IPS-18c (cell line): Measurements from ENCODE around the gene MS4A5.
"Not testable (repeated sequence)": the region's sequence is repeated elsewhere in the genome, so short reads cannot be mapped to it uniquely, and the experiment has no call there.

Experiments used
- H3K4me3 ChIP-seq: 2 replicates; pipeline ENCODE4 v1.7.0; 2013; ENCODE audit warnings: low read depth, mild to moderate bottlenecking, low read length, moderate library complexity; ENCODE audit not compliant: insufficient read depth
- H3K9me3 ChIP-seq: one replicate; pipeline ENCODE4 v1.6.1; 2013; ENCODE audit warnings: mild to moderate bottlenecking, low read length, moderate library complexity; ENCODE audit not compliant: control insufficient read depth, insufficient read depth

MS4A5 gene

GRCh38 chr11:60429272-60429671, at the start of gene MS4A5:
TSS of gene MS4A5 (plus strand) at chr11:60429572. CDS start at chr11:60429675, 103 bp downstream.
- no peak within 1 kb of the TSS for H3K4me3 ChIP-seq
- H3K9me3 ChIP-seq = no peaks in the 10 kb centered on the region

- no peak overlapping the region for H3K4me3 ChIP-seq
- H3K9me3 ChIP-seq = no peaks in the 10 kb centered on the region
Measured at GRCh38 chr11:60389279-60389910, 40.0 kb upstream of the MS4A5 start.

GRCh38 chr11:60390419-60390818, 39.0 kb upstream of the MS4A5 start:
- H3K4me3 ChIP-seq = no peak overlapping the region
- no peaks in the 10 kb centered on the region for H3K9me3 ChIP-seq

GRCh38 chr11:60392361-60392760, 37.0 kb upstream of the MS4A5 start:
- no peak overlapping the region for H3K4me3 ChIP-seq
- H3K9me3 ChIP-seq = no peaks in the 10 kb centered on the region

GRCh38 chr11:60393016-60393415, 36.4 kb upstream of the MS4A5 start:
- H3K4me3 ChIP-seq = no peak overlapping the region
- H3K9me3 ChIP-seq = no peaks in the 10 kb centered on the region

GRCh38 chr11:60394666-60395380, 34.5 kb upstream of the MS4A5 start:
- Histone ChIP-seq H3K9me3 (no peaks in the 10 kb centered on the region), H3K4me3 (no peak overlapping the region)

GRCh38 chr11:60396382-60396781, 33.0 kb upstream of the MS4A5 start, which contains the start of gene MS4A14:
TSS of gene MS4A14 (plus strand) at chr11:60396459. CDS start at chr11:60396579, 120 bp downstream.
- Histone ChIP-seq H3K9me3 (peaks cover 2% of the 10 kb centered on the region), H3K4me3 (no peak within 1 kb of the TSS)

- no peak overlapping the region for H3K4me3 ChIP-seq
- H3K9me3 ChIP-seq = peaks cover 2% of the 10 kb centered on the region
Measured at GRCh38 chr11:60396799-60397198, 32.6 kb upstream of the MS4A5 start.

GRCh38 chr11:60420015-60420414, 9.4 kb upstream of the MS4A5 start:
- no peak overlapping the region for H3K4me3 ChIP-seq
- H3K9me3 ChIP-seq = no peaks in the 10 kb centered on the region

- Histone ChIP-seq H3K9me3 (no peaks in the 10 kb centered on the region), H3K4me3 (no peak overlapping the region)
Measured at GRCh38 chr11:60422609-60423008, 6.8 kb upstream of the MS4A5 start.

GRCh38 chr11:60428517-60428916, 855 bp upstream of the MS4A5 start:
- Histone ChIP-seq H3K9me3 (no peaks in the 10 kb centered on the region), H3K4me3 (no peak overlapping the region)

GRCh38 chr11:60431251-60431650, 1.9 kb downstream of the MS4A5 start:
- no peak overlapping the region for H3K4me3 ChIP-seq
- H3K9me3 ChIP-seq = no peaks in the 10 kb centered on the region

- no peaks in the 10 kb centered on the region for H3K9me3 ChIP-seq
- no peak overlapping the region for H3K4me3 ChIP-seq
Measured at GRCh38 chr11:60433401-60433800, 4.0 kb downstream of the MS4A5 start.

- Histone ChIP-seq H3K9me3 (no peaks in the 10 kb centered on the region), H3K4me3 (no peak overlapping the region)
Measured at GRCh38 chr11:60447070-60447469, 17.7 kb downstream of the MS4A5 start.

GRCh38 chr11:60447846-60448245, 18.5 kb downstream of the MS4A5 start:
- H3K4me3 ChIP-seq = no peak overlapping the region
- no peaks in the 10 kb centered on the region for H3K9me3 ChIP-seq

GRCh38 chr11:60451185-60451584, 21.8 kb downstream of the MS4A5 start:
- not testable (repeated sequence) for H3K9me3 ChIP-seq, H3K4me3 ChIP-seq

GRCh38 chr11:60454212-60454611, 24.8 kb downstream of the MS4A5 start:
- Histone ChIP-seq H3K4me3 (no peak overlapping the region), H3K9me3 (no peaks in the 10 kb centered on the region)

- H3K4me3 ChIP-seq = no peak within 1 kb of the TSS
- no peaks in the 10 kb centered on the region for H3K9me3 ChIP-seq
Measured at GRCh38 chr11:60455531-60456042, 26.2 kb downstream of the MS4A5 start, which contains the start of gene MS4A1. TSS of gene MS4A1 (plus strand) at chr11:60455847. CDS start at chr11:60462375, 6,528 bp downstream.
